GM21381 (cell line): ENCODE data around the gene FAM180A.

Experiments
- ATAC-seq: cut with Tn5 transposase; IDR thresholded peaks from one replicate; pipeline ENCODE4 v1.9.1; 2021; ENCODE audit warnings: mild to moderate bottlenecking, moderate library complexity; ENCODE audit not compliant: unreplicated experiment

FAM180A gene

GRCh38 chr7:135771961-135772638 is 23.5 kb upstream of the FAM180A start:
- ATAC-seq, result no peak

- ATAC-seq, result no peak
Observed at GRCh38 chr7:135771051-135771450, 22.4 kb upstream of the FAM180A start.

- no peak for ATAC-seq
Observed at GRCh38 chr7:135770139-135770710, 21.6 kb upstream of the FAM180A start.

GRCh38 chr7:135769005-135769802 is 20.6 kb upstream of the FAM180A start:
- no peak for ATAC-seq

GRCh38 chr7:135768467-135768866 is 19.9 kb upstream of the FAM180A start:
- no peak for ATAC-seq

- no peak for ATAC-seq
Observed at GRCh38 chr7:135768064-135768463, 19.5 kb upstream of the FAM180A start.

GRCh38 chr7:135763261-135763660 is 14.6 kb upstream of the FAM180A start:
- no peak for ATAC-seq

- no peak for ATAC-seq
Observed at GRCh38 chr7:135761751-135762488, 13.3 kb upstream of the FAM180A start.

GRCh38 chr7:135759532-135759931 is 10.9 kb upstream of the FAM180A start:
- no peak for ATAC-seq

- ATAC-seq, result no peak
Observed at GRCh38 chr7:135758531-135758932, 9.9 kb upstream of the FAM180A start.

GRCh38 chr7:135757719-135758411 is 9.3 kb upstream of the FAM180A start:
- no peak for ATAC-seq

- no peak for ATAC-seq
Observed at GRCh38 chr7:135756191-135756590, 7.6 kb upstream of the FAM180A start.

GRCh38 chr7:135755351-135755753 is 6.7 kb upstream of the FAM180A start:
- ATAC-seq, result no peak

GRCh38 chr7:135753616-135754413 is 5.2 kb upstream of the FAM180A start:
- ATAC-seq, result no peak

- no peak for ATAC-seq
Observed at GRCh38 chr7:135747366-135747765, 1.2 kb downstream of the FAM180A start.

- no peak for ATAC-seq
Observed at GRCh38 chr7:135745703-135746312, 2.8 kb downstream of the FAM180A start.

GRCh38 chr7:135744938-135745702 is 3.5 kb downstream of the FAM180A start:
- ATAC-seq, result no peak

- ATAC-seq, result no peak
Observed at GRCh38 chr7:135743907-135744731, 4.5 kb downstream of the FAM180A start.
